DND-41 (cell line): Measurements from ENCODE around the gene TMEFF1.

Source experiments
- CTCF ChIP-seq: IDR thresholded peaks from 2 replicates; pipeline ENCODE4 v1.5.1; 2012; ENCODE audit warnings: borderline replicate concordance, low read length, moderate library complexity, mild to moderate bottlenecking; ENCODE audit not compliant: poor library complexity, severe bottlenecking; ENCODE audit errors: extremely low read depth
- EZH2 ChIP-seq: IDR thresholded peaks from 3 replicates; pipeline ENCODE4 v1.6.1; 2012; ENCODE audit warnings: borderline replicate concordance, low read depth, mild to moderate bottlenecking, moderate library complexity, low read length, inconsistent platforms; ENCODE audit not compliant: severe bottlenecking

GRCh38 chr9:100499866-100500265, 26.9 kb downstream of the TMEFF1 start:
- TF ChIP-seq CTCF, result no peak
- TF ChIP-seq EZH2, result no peak
